PC-9 (cell line): ENCODE measurements around the gene ZNF808. TPM values are rescaled to one million over a fixed set of nuclear protein-coding genes. Genes with fewer than 3 reads are reported as not detected.

Source experiments
- BruUV-seq: library from RNA; stranded (reverse); fragments of 400-500 nt; replicated peaks from 2 replicates; lab custom pipeline; 2021; lab: Mats Ljungman, UMichigan
- CTCF ChIA-PET: fragments of 300-600 bp; sonication (Branson Sonifier 250); formaldehyde crosslinking; loops from one replicate; lab custom pipeline; 2022; ENCODE audit warnings: antibody characterized with exemption; lab: Charles Lee
- POLR2A ChIA-PET: fragments of 300-600 bp; sonication (Branson Sonifier 250); formaldehyde crosslinking; loops from one replicate; lab custom pipeline; 2022; ENCODE audit warnings: antibody characterized with exemption; ENCODE audit not compliant: unreplicated experiment; lab: Charles Lee
- DNase-seq, 2 experiments: peaks; one replicate each; pipeline versions ENCODE4 v3.0.0 to v3.0.0-alpha.2; 2015 to 2022; ENCODE audit warnings: mixed read lengths in 1 of 2
- H2AFZ ChIP-seq: fragments of 200-600 bp; sonication (generic); 2 replicates; pipeline ENCODE4 v1.8.1; 2017; ENCODE audit warnings: antibody characterized with exemption
- H3F3A ChIP-seq: fragments of 200-600 bp; sonication (generic); 2 replicates; pipeline ENCODE4 v1.8.1; 2017; ENCODE audit warnings: antibody characterized with exemption, mild to moderate bottlenecking, low read depth; ENCODE audit not compliant: insufficient read depth
- H3K27ac ChIP-seq: fragments of 200-600 bp; sonication (generic); 2 replicates; pipeline ENCODE4 v1.6.1; 2016; ENCODE audit warnings: mixed run types
- H3K27me3 ChIP-seq: fragments of 200-600 bp; sonication (generic); 2 replicates; pipeline ENCODE4 v1.6.1; 2016; ENCODE audit warnings: low read depth, mixed run types; ENCODE audit not compliant: insufficient read depth
- H3K36me3 ChIP-seq: fragments of 200-600 bp; sonication (generic); 2 replicates; pipeline ENCODE4 v1.6.1; 2016; ENCODE audit warnings: low read depth, mixed run types
- H3K4me1 ChIP-seq: fragments of 200-600 bp; sonication (generic); replicated peaks from 2 replicates; pipeline ENCODE4 v1.6.1; 2016; ENCODE audit warnings: mixed run types; ENCODE audit not compliant: insufficient read depth
- H3K4me2 ChIP-seq: fragments of 200-600 bp; sonication (generic); 2 replicates; pipeline ENCODE4 v1.6.1; 2017; ENCODE audit warnings: mixed run types
- H3K4me3 ChIP-seq: fragments of 200-600 bp; sonication (generic); 2 replicates; pipeline ENCODE4 v1.6.1; 2016; ENCODE audit warnings: mixed run types
- H3K79me2 ChIP-seq: fragments of 200-600 bp; sonication (generic); 2 replicates; pipeline ENCODE4 v1.6.1; 2017; ENCODE audit warnings: low read depth, mixed run types
- H3K9me2 ChIP-seq: fragments of 200-600 bp; sonication (generic); 2 replicates; pipeline ENCODE4 v1.8.1; 2017; ENCODE audit warnings: mild to moderate bottlenecking; ENCODE audit not compliant: insufficient read depth
- H3K9me3 ChIP-seq: fragments of 200-600 bp; sonication (generic); 2 replicates; pipeline ENCODE4 v1.8.1; 2016; ENCODE audit warnings: low read depth; ENCODE audit not compliant: insufficient read depth
- H4K20me1 ChIP-seq: fragments of 200-600 bp; sonication (generic); 2 replicates; pipeline ENCODE4 v1.8.1; 2017; ENCODE audit not compliant: insufficient read depth
- CTCF ChIP-seq: fragments of 200-600 bp; sonication (generic); conservative IDR thresholded peaks from 2 replicates; pipeline ENCODE4 v1.6.1; 2017; ENCODE audit warnings: mixed run types, antibody characterized with exemption, mild to moderate bottlenecking, moderate library complexity
- EZH2 ChIP-seq: fragments of 200-600 bp; sonication (generic); IDR thresholded peaks from 2 replicates; pipeline ENCODE4 v1.8.0; 2017; ENCODE audit warnings: antibody characterized with exemption, low read depth
- intact Hi-C: fragments of 100-400 bp; cut with micrococcal nuclease; formaldehyde crosslinking; loops from one replicate; pipeline ENCODE4 v1.10.0; 2022; ENCODE audit not compliant: unreplicated experiment
- total RNA-seq: library from RNA; stranded (reverse); gene quantifications from 2 replicates; pipeline ENCODE4 v1.2.3, GENCODE V29; 2021

The ZNF808 gene
- total RNA-seq, 1 experiment from 2014 or later = 26.6 TPM

- H3K9me3 ChIP-seq = peaks cover 45% of the 10 kb centered on the region
- H4K20me1 ChIP-seq = no peaks in the 10 kb centered on the region
- 0 out of 2 replicates have a peak, but pooled peaks cover 4% of the 10 kb centered on the region for H3F3A ChIP-seq
- H3K4me2 ChIP-seq = no peak overlapping the region
- H3K4me3 ChIP-seq = no peak overlapping the region
- H2AFZ ChIP-seq = no peak overlapping the region
- no peaks in the 10 kb centered on the region for H3K36me3 ChIP-seq
- intact Hi-C loops = loop anchor here (5.0 kb wide), 1 partner anchor 916 kb away; no protein-coding TSS in a partner anchor
- H3K27me3 ChIP-seq = no peaks in the 10 kb centered on the region
- no peak overlapping the region for H3K27ac ChIP-seq
- no peak for DNase-seq
- no peaks in the 10 kb centered on the region; the same call in 1 of the 2 replicates for H3K4me1 ChIP-seq
- no peaks in the 10 kb centered on the region for H3K79me2 ChIP-seq
- no peaks in the 10 kb centered on the region for H3K9me2 ChIP-seq
- TF ChIP-seq EZH2 (no peak), CTCF (no peak)
- ChIA-PET CTCF (interaction anchor here (0.7 kb wide), 1 partner anchor 133 kb away, joined by 4 read pairs; no protein-coding TSS in a partner anchor), POLR2A (no interaction called here)
- BruUV-seq = no TSS peak
Observed at GRCh38 chr19:52602941-52603340, 75.5 kb downstream of the ZNF808 start.

DNA sequence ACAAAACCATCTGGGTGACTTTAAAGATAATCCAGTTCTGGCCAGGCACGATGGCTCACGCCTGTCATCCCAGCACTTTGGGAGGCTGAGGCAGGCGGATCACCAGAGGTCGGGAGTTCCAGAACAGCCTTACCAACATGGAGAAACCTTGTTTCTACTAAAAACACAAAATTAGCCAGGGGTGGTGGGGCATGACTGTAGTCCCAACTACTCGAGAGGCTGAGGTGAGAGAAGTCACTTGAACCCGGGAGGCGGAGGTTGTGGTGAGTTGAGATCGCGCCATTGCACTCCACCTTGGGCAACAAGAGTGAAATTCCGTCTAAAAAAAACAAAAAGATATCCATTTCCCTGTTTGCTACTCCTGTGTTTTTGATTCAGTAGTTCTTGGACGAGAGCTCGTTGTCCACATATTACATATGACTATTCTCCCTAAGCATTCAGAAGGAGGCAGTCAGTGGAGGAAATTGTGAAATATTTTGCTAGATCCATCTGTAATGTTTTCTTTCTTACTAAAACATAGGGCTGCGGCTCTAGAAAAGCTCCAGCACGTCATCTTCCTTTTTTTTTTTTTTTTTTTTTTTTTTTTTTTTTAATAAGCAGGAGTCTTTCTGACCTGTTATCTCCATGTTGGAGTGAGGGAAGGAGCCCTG, 76.2 kb downstream of the ZNF808 start:
- Histone ChIP-seq H3K4me3 (no peak overlapping the region), H3K27ac (no peak overlapping the region), H3K36me3 (no peaks in the 10 kb centered on the region), H3K4me1 (no peaks in the 10 kb centered on the region; the same call in 1 of the 2 replicates), H4K20me1 (no peaks in the 10 kb centered on the region), H3K79me2 (no peaks in the 10 kb centered on the region), H2AFZ (no peak overlapping the region), H3K27me3 (no peaks in the 10 kb centered on the region), H3K9me3 (peaks cover 38% of the 10 kb centered on the region), H3K9me2 (no peaks in the 10 kb centered on the region), H3K4me2 (no peak overlapping the region), H3F3A (0 out of 2 replicates have a peak, but pooled peaks cover 4% of the 10 kb centered on the region)
- no peak for TF ChIP-seq CTCF
- no peak for TF ChIP-seq EZH2
- intact Hi-C loops = loop anchor here (5.0 kb wide), 1 partner anchor 916 kb away; no protein-coding TSS in a partner anchor
- TSS peak; percentile 7 for BruUV-seq
- CTCF ChIA-PET = no interaction called here
- DNase-seq = no peak
- POLR2A ChIA-PET = no interaction called here

Other genes with a start within 250 kb of the ZNF808 start
- 8.7 and 10.2 TPM in 2 replicates for gene ZNF480, start 230.5 kb upstream of the ZNF808 start, total RNA-seq
- 1.8 and 2.6 TPM in 2 replicates for gene ZNF610, start 191.4 kb upstream of the ZNF808 start, total RNA-seq
- gene ZNF880, start 157.7 kb upstream of the ZNF808 start, total RNA-seq = 20.8 and 27.3 TPM in 2 replicates
- gene ZNF528, start 129.8 kb upstream of the ZNF808 start, total RNA-seq = 24.0 and 32.6 TPM in 2 replicates
- not detected in 2 replicates for gene ZNF534, start 98.5 kb upstream of the ZNF808 start, total RNA-seq
- not detected in 2 replicates for gene ZNF578, start 74.1 kb upstream of the ZNF808 start, total RNA-seq
- gene ZNF701, start 42.6 kb downstream of the ZNF808 start, total RNA-seq = 22.1 and 24.2 TPM in 2 replicates
- gene ZNF83, start 110.7 kb downstream of the ZNF808 start, total RNA-seq = 54.6 and 60.6 TPM in 2 replicates
- gene ZNF611, start 207.4 kb downstream of the ZNF808 start, total RNA-seq = 25.5 and 26.2 TPM in 2 replicates